ENCODE results near the gene TTLL11. TPM values are rescaled to one million over a fixed set of nuclear protein-coding genes. Genes with fewer than 3 reads are reported as not detected.

TTLL11 gene
- total RNA-seq, 1 experiment from 2014 or later = 1.5 TPM

DNA sequence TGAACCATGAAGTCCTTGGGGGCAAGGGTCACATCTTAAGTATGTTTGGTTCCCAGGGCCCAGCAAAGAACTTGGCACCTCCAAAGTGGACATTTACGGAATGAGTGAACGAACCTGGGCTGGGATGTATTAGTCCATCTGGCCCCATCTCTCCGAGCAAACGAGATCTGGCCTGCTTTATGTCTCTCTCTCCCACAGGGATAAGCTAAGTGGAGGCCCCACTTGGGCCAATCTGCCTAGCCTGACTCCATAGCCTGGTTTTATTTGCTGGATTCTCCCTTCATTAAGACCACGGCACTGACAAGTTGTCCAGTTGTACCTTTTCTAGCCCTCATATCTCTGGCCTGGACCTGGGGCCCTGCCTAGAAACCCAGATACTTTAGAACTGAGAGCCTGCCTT lies 2.1 kb downstream of the TTLL11 start:
- Mint-ChIP-seq H3K36me3 (ENCODE audit: insufficient read depth in 1 of 3, low read depth in 3 of 3) (no peaks in the 10 kb centered on the region), H3K27ac (no peak overlapping the region), H3K27me3 (ENCODE audit: low read depth) (peaks cover 40% of the 10 kb centered on the region), H3K9me3 (no peaks in the 10 kb centered on the region), H3K4me3 (no peak overlapping the region), H3K4me1 (peaks cover 6 to 11% of the 10 kb centered on the region in 2 experiments)
- Histone ChIP-seq H3K79me1 (ENCODE audit: insufficient read depth, low read depth, low read length, poor library complexity, severe bottlenecking) (no peaks in the 10 kb centered on the region), H4K20me1 (ENCODE audit: control insufficient read depth, insufficient read depth, insufficient read length) (no peaks in the 10 kb centered on the region), H3K23ac (ENCODE audit: insufficient read length, low read depth, low read length) (no peak overlapping the region), H3K23me2 (ENCODE audit: insufficient read length, low read depth, low read length, poor library complexity, severe bottlenecking) (peaks cover 13% of the 10 kb centered on the region), H2BK5ac (ENCODE audit: insufficient read length, low read length) (no peak overlapping the region), H4K91ac (ENCODE audit: insufficient read length, low read depth, low read length) (no peak overlapping the region), H2BK15ac (ENCODE audit: low read depth, low read length) (no peak overlapping the region), H3K18ac (ENCODE audit: insufficient read length, low read depth, low read length) (no peak overlapping the region), H3K4ac (ENCODE audit: low read depth, low read length) (no peak overlapping the region), H3K27ac (ENCODE audit: insufficient read length, low read depth, low read length) (no peak overlapping the region), H2AFZ (ENCODE audit: low read length) (no peak overlapping the region), H3K4me2 (ENCODE audit: insufficient read depth, insufficient read length, low read length) (no peak overlapping the region), H2BK120ac (ENCODE audit: low read depth, low read length, poor library complexity, severe bottlenecking) (no peak overlapping the region), H3K79me2 (ENCODE audit: insufficient read depth, low read length) (no peaks in the 10 kb centered on the region), H2AK5ac (ENCODE audit: insufficient read length, low read length) (no peak overlapping the region), H3K4me1 (ENCODE audit: insufficient read depth, low read length) (no peaks in the 10 kb centered on the region), H3K14ac (ENCODE audit: insufficient read depth, low read length) (no peak overlapping the region), H4K5ac (ENCODE audit: insufficient read length, low read depth, low read length) (no peak overlapping the region), H2BK12ac (ENCODE audit: insufficient read length, low read depth, low read length) (no peak overlapping the region), H3K56ac (ENCODE audit: insufficient read length, low read depth, low read length) (no peak overlapping the region), H2BK20ac (ENCODE audit: low read depth, low read length, poor library complexity, severe bottlenecking) (no peak overlapping the region), H4K8ac (replicated peaks; ENCODE audit: insufficient read length, low read depth, low read length) (no peak overlapping the region), H3K27me3 (ENCODE audit: insufficient read depth, low read length) (no peaks in the 10 kb centered on the region; the same call in 1 of the 2 replicates), H3T11ph (ENCODE audit: low read length) (no peak overlapping the region), H3K9me3 (ENCODE audit: control insufficient read depth, low read depth, low read length) (no peaks in the 10 kb centered on the region), H3K9ac (ENCODE audit: extremely low read depth, insufficient read length, low read length) (no peak overlapping the region)
- no peak for TF ChIP-seq CTCF (conservative IDR thresholded peaks at IDR 0.05)
- no CpG with 5 or more reads among the region's 5 CpGs for WGBS (ENCODE audit: extremely low coverage, insufficient read length, low lambda C conversion rate)
- no peak for DNase-seq

Measured in H9 (cell line).